ENCODE data around the gene PFDN5.

Gene PFDN5

DNA sequence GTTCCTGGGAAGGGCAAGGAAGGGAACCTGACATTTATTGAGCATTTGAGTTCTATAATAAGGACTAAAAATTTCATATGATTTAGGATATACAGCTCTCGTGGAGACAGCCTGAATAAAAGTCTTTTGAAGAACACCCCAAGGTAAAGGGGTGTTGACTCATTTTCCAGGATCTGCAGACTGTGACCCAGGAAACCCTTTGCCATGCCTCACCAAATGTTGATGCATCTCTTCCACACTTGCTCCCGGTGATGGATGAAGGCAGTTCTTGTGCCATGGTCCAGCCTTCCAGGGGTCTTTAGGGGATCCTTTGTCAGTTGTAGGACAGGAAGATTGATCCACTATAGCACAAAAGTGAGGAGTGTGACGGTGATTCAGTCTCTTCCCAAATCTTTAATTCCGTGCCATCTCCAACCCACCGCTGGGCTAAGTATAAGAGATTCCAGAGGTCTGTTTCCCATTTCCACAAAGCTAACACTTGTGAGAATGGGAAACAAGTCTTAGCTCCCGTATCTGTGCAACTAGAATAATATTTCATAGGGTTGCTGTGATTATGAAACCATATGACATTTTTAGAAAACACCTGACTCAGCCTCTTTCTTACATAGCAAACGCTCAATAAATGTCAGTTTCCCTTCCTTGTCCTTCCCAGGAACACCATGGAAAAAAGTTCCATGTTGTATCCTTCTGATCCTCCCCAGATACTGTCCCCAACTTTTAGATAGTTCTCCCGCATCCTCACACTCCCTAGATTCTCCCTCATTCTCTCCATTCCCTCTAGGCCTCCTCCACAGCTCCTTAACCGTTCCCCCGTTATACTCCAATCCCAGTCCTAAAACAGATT, 25.2 kb downstream of the PFDN5 start:
- H3K36me3 ChIP-seq: peaks cover 13% of the 10 kb centered on the region
- no peaks in the 10 kb centered on the region for H3K27me3 ChIP-seq
- no peaks in the 10 kb centered on the region for H3K9me3 ChIP-seq
- peak overlapping the region; percentile 84 for H3K4me3 ChIP-seq (ENCODE audit: low read depth, low read length)
- DNase-seq: no peak
- TF ChIP-seq, protein P1, sequence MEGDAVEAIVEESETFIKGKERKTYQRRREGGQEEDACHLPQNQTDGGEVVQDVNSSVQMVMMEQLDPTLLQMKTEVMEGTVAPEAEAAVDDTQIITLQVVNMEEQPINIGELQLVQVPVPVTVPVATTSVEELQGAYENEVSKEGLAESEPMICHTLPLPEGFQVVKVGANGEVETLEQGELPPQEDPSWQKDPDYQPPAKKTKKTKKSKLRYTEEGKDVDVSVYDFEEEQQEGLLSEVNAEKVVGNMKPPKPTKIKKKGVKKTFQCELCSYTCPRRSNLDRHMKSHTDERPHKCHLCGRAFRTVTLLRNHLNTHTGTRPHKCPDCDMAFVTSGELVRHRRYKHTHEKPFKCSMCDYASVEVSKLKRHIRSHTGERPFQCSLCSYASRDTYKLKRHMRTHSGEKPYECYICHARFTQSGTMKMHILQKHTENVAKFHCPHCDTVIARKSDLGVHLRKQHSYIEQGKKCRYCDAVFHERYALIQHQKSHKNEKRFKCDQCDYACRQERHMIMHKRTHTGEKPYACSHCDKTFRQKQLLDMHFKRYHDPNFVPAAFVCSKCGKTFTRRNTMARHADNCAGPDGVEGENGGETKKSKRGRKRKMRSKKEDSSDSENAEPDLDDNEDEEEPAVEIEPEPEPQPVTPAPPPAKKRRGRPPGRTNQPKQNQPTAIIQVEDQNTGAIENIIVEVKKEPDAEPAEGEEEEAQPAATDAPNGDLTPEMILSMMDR (IDR thresholded peaks at IDR 0.05; ENCODE audit: low read depth, low read length): no peak
- no peaks in the 10 kb centered on the region for H3K4me1 ChIP-seq

DNA sequence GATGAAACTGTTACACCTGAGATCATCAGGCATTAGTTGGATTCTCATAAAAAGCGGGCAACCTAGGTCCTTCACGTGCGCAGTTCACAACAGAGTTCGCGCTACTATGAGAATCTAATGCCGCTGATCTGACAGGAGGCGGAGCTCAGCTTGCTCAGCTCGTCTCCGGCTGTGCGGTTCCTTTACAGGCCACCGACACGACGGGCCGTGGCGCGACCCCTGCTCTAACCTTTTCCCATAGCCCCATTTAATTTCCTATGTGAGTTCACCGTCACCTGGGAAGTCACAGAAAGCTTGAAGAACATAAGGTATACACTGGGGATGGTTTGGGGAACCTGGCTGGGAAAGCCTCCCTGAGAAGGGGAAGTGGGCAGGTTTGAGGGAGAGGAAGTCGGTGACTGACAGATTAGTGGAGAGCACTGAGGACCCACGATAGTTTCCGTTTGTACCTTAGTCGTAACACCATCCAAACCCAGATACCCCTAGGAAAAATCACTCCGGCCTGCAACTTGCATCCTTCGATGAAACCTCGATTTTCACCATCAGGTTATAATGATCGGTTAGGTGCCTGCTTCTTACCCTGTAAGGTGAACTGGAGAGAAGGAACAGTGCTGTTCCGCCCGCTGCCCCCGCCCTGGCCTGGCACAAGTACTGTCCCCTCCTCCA, 28.9 kb downstream of the PFDN5 start:
- H3K9me3 ChIP-seq: no peaks in the 10 kb centered on the region
- no peak for DNase-seq
- H3K36me3 ChIP-seq: no peaks in the 10 kb centered on the region
- no peaks in the 10 kb centered on the region for H3K27me3 ChIP-seq
- H3K4me3 ChIP-seq (ENCODE audit: low read depth, low read length): peak overlapping the region; percentile 77
- TF ChIP-seq, protein P1 (IDR thresholded peaks at IDR 0.05; ENCODE audit: low read depth, low read length): no peak
- H3K4me1 ChIP-seq: peaks cover 4% of the 10 kb centered on the region; the same call in 1 of the 2 replicates

DNA sequence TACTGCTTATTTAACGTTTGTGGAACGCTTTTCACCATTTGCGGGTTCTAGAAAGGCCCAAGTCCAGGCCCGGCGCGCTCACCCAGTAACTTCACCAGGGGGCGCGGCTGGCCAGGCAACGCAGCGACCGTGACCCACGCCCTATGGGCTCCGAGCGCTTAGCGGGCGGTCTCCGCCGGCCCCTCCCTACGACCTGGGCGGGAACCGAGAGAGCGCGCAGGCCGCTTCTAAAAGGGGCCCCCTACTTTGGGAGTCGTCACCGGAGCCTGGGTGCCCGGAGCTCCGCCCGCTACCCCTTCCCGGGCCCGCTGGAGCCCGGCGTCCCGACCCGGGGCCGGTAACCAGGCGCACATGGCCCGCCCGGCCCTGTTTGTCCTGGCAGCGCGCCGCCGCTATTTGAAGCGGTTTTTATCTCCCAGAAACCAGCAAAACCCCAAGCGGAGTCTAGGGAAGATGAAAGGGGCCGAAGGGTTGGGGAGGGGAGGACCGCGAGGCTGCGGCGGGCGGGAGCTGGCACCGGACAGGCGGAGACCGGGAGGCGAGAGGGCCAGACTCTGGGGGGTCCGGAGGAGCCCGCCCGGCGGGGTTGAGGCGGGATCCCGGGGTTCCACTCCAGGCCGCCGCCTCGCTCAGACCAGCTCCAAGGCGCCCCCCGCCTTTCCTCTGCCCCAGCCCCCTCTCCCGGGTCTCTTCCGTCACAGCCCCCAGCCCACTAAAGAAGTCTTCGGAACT, 29.6 kb downstream of the PFDN5 start:
- H3K9me3 ChIP-seq: no peaks in the 10 kb centered on the region
- peak; percentile 95 for DNase-seq
- H3K36me3 ChIP-seq: no peaks in the 10 kb centered on the region
- peaks cover 4% of the 10 kb centered on the region; the same call in 1 of the 2 replicates for H3K4me1 ChIP-seq
- peak overlapping the region; percentile 77 for H3K4me3 ChIP-seq (ENCODE audit: low read depth, low read length)
- H3K27me3 ChIP-seq: no peaks in the 10 kb centered on the region
- TF ChIP-seq, protein P1 (IDR thresholded peaks at IDR 0.05; ENCODE audit: low read depth, low read length): peak; percentile 78

DNA sequence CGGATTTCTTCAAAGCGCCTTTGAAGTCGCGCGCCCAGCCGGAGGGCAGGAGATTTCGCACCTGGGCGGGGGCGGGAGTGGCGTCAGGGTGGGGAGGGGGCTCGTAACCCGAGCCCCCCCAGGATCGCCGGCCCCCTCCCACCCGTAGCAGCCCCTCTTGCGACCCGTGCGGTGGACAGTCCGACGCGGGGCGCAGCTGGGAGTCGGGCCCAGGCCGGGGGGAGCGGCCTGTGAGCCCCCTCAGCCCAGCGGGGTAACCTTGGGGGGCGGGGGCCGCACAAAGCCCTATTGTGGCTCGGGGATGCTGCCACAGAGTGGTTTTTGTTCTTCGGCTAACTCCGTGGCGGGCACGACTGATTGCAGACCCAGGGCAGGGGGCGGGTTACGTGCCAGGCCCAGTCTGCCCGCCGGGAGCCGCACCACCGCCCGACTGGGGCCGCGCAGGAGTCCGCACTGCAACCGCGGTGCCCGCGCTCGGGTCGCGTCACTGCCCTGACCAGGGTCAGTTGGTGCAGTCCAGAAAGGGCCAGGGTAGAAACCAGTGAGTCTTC, 30.2 kb downstream of the PFDN5 start:
- no peaks in the 10 kb centered on the region for H3K9me3 ChIP-seq
- no peaks in the 10 kb centered on the region for H3K36me3 ChIP-seq
- peaks cover 4% of the 10 kb centered on the region; the same call in 1 of the 2 replicates for H3K4me1 ChIP-seq
- TF ChIP-seq, protein P1 (IDR thresholded peaks at IDR 0.05; ENCODE audit: low read depth, low read length): no peak
- H3K4me3 ChIP-seq (ENCODE audit: low read depth, low read length): peak overlapping the region; percentile 77
- DNase-seq: peak; percentile 53
- no peaks in the 10 kb centered on the region for H3K27me3 ChIP-seq

DNA sequence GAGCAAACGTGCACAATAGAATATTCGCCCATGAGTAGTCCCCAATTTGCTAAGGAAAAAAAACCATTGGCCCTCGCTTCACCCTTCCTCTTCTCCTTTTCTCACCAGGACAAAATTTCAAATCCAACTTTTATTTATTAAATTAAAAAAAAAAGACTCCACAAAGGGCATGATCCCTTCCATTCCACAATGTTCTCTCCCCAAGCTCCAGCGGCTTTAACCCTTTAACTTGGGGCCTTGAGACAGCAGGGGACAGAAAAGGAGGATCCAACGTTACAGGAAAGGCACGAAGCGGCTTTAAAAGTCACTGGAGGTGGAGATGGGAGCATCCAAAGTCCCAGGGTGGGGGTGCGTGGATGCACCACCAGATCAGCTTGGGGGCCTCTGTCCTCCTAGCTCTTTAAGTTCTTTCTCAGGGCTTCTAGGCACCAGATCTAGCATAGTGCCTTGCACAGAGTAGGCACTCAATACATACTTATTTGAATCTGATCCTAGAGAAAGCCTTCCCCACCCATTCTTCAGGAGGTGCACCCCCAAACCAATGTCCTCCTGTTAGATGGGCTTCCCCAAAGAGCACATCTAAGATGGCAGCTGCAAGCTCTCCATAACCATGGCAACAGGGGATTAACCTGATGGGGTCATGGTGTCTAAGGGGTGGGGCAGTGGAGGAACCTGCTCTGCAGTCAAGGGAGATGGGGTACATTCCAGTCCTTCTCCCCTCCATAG, 31.3 kb downstream of the PFDN5 start:
- Histone ChIP-seq H3K27me3 (no peaks in the 10 kb centered on the region), H3K4me1 (peaks cover 4% of the 10 kb centered on the region; the same call in 1 of the 2 replicates), H3K4me3 (ENCODE audit: low read depth, low read length) (no peak overlapping the region), H3K36me3 (no peaks in the 10 kb centered on the region), H3K9me3 (no peaks in the 10 kb centered on the region)
- TF ChIP-seq, protein P1 (IDR thresholded peaks at IDR 0.05; ENCODE audit: low read depth, low read length): no peak
- no peak for DNase-seq
